Measurements from ENCODE around the gene SSBP2.

GRCh38 chr5:81696418-81697397 lies 54.2 kb downstream of the SSBP2 start:
- TF ChIP-seq POLR2AphosphoS5 (IDR thresholded peaks at IDR 0.05; ENCODE audit: low read depth): no peak
- TF ChIP-seq CTCF (IDR thresholded peaks at IDR 0.05; ENCODE audit: insufficient read depth, low read length): no peak
- no peak for TF ChIP-seq GABPA (IDR thresholded peaks at IDR 0.05; ENCODE audit: low read depth)
- TF ChIP-seq SPI1 (IDR thresholded peaks at IDR 0.05; ENCODE audit: borderline replicate concordance, low read depth): no peak

All from HL-60 (cell line).